ENCODE measurements around the gene CYP4Z1.
"Not testable (repeated sequence)": the region's sequence is repeated elsewhere in the genome, so short reads cannot be mapped to it uniquely, and the experiment has no call there.

The CYP4Z1 gene

GRCh38 chr1:47129489-47130230, 62.6 kb downstream of the CYP4Z1 start:
- H3K27me3 ChIP-seq (ENCODE audit: control insufficient read depth, insufficient read depth, low read length); H3K9me3 ChIP-seq (ENCODE audit: control insufficient read depth, low read length); H3K4me1 ChIP-seq (ENCODE audit: control insufficient read depth, insufficient read depth, low read length); H3K36me3 ChIP-seq (ENCODE audit: control insufficient read depth, insufficient read depth, low read length); H3K9ac ChIP-seq (ENCODE audit: low read length); H3K4me3 ChIP-seq (ENCODE audit: low read length): not testable (repeated sequence)

GRCh38 chr1:47132665-47133064, 65.6 kb downstream of the CYP4Z1 start:
- H3K4me1 ChIP-seq (ENCODE audit: control insufficient read depth, insufficient read depth, low read length); H3K27me3 ChIP-seq (ENCODE audit: control insufficient read depth, insufficient read depth, low read length); H3K4me3 ChIP-seq (ENCODE audit: low read length); H3K9ac ChIP-seq (ENCODE audit: low read length); H3K36me3 ChIP-seq (ENCODE audit: control insufficient read depth, insufficient read depth, low read length); H3K9me3 ChIP-seq (ENCODE audit: control insufficient read depth, low read length): not testable (repeated sequence)

GRCh38 chr1:47137198-47137597, 70.2 kb downstream of the CYP4Z1 start, which contains the start of gene CYP4A22:
TSS of gene CYP4A22 (plus strand) at chr1:47137441. CDS start at chr1:47137486, 45 bp downstream.
- H3K9me3 ChIP-seq (ENCODE audit: control insufficient read depth, low read length), result no peaks in the 10 kb centered on the region
- H3K9ac ChIP-seq (ENCODE audit: low read length), result no peak within 1 kb of the TSS
- H3K36me3 ChIP-seq (ENCODE audit: control insufficient read depth, insufficient read depth, low read length), result no peaks in the 10 kb centered on the region
- H3K4me1 ChIP-seq (ENCODE audit: control insufficient read depth, insufficient read depth, low read length), result no peaks in the 10 kb centered on the region
- H3K27me3 ChIP-seq (ENCODE audit: control insufficient read depth, insufficient read depth, low read length), result peaks cover 2% of the 10 kb centered on the region
- no peak within 1 kb of the TSS for H3K4me3 ChIP-seq (ENCODE audit: low read length)

- H3K27me3 ChIP-seq (ENCODE audit: control insufficient read depth, insufficient read depth, low read length), result peaks cover 2% of the 10 kb centered on the region
- no peaks in the 10 kb centered on the region for H3K9me3 ChIP-seq (ENCODE audit: control insufficient read depth, low read length)
Observed at GRCh38 chr1:47137925-47138615, 71.0 kb downstream of the CYP4Z1 start.

GRCh38 chr1:47140358-47140757, 73.3 kb downstream of the CYP4Z1 start:
- not testable (repeated sequence) for H3K4me3 ChIP-seq (ENCODE audit: low read length); H3K9ac ChIP-seq (ENCODE audit: low read length); H3K36me3 ChIP-seq (ENCODE audit: control insufficient read depth, insufficient read depth, low read length); H3K27me3 ChIP-seq (ENCODE audit: control insufficient read depth, insufficient read depth, low read length); H3K4me1 ChIP-seq (ENCODE audit: control insufficient read depth, insufficient read depth, low read length); H3K9me3 ChIP-seq (ENCODE audit: control insufficient read depth, low read length)

More at GRCh38 chr1:47137925-47138615, 71.0 kb downstream of the CYP4Z1 start:
- no peaks in the 10 kb centered on the region for H3K36me3 ChIP-seq (ENCODE audit: control insufficient read depth, insufficient read depth, low read length)
- H3K4me3 ChIP-seq (ENCODE audit: low read length), result no peak overlapping the region
- H3K4me1 ChIP-seq (ENCODE audit: control insufficient read depth, insufficient read depth, low read length), result no peaks in the 10 kb centered on the region
- no peak overlapping the region for H3K9ac ChIP-seq (ENCODE audit: low read length)

- H3K4me1 ChIP-seq (ENCODE audit: control insufficient read depth, insufficient read depth, low read length); H3K27me3 ChIP-seq (ENCODE audit: control insufficient read depth, insufficient read depth, low read length); H3K36me3 ChIP-seq (ENCODE audit: control insufficient read depth, insufficient read depth, low read length); H3K9me3 ChIP-seq (ENCODE audit: control insufficient read depth, low read length); H3K4me3 ChIP-seq (ENCODE audit: low read length); H3K9ac ChIP-seq (ENCODE audit: low read length): not testable (repeated sequence)
Observed at GRCh38 chr1:47143654-47144053, 76.6 kb downstream of the CYP4Z1 start.

- H3K9me3 ChIP-seq (ENCODE audit: control insufficient read depth, low read length), result not testable (repeated sequence)
Observed at GRCh38 chr1:47146495-47146894, 79.5 kb downstream of the CYP4Z1 start.

GRCh38 chr1:47147047-47147785, 80.2 kb downstream of the CYP4Z1 start:
- Histone ChIP-seq H3K27me3 (ENCODE audit: control insufficient read depth, insufficient read depth, low read length) (no peaks in the 10 kb centered on the region), H3K9ac (ENCODE audit: low read length) (no peak overlapping the region), H3K36me3 (ENCODE audit: control insufficient read depth, insufficient read depth, low read length) (no peaks in the 10 kb centered on the region), H3K4me1 (ENCODE audit: control insufficient read depth, insufficient read depth, low read length) (no peaks in the 10 kb centered on the region), H3K9me3 (ENCODE audit: control insufficient read depth, low read length) (no peaks in the 10 kb centered on the region), H3K4me3 (ENCODE audit: low read length) (no peak overlapping the region)

More at GRCh38 chr1:47146495-47146894, 79.5 kb downstream of the CYP4Z1 start:
- H3K4me1 ChIP-seq (ENCODE audit: control insufficient read depth, insufficient read depth, low read length); H3K27me3 ChIP-seq (ENCODE audit: control insufficient read depth, insufficient read depth, low read length); H3K36me3 ChIP-seq (ENCODE audit: control insufficient read depth, insufficient read depth, low read length); H3K9ac ChIP-seq (ENCODE audit: low read length); H3K4me3 ChIP-seq (ENCODE audit: low read length): not testable (repeated sequence)

GRCh38 chr1:47149162-47149561, 82.1 kb downstream of the CYP4Z1 start:
- H3K4me1 ChIP-seq (ENCODE audit: control insufficient read depth, insufficient read depth, low read length); H3K27me3 ChIP-seq (ENCODE audit: control insufficient read depth, insufficient read depth, low read length); H3K4me3 ChIP-seq (ENCODE audit: low read length); H3K9ac ChIP-seq (ENCODE audit: low read length); H3K9me3 ChIP-seq (ENCODE audit: control insufficient read depth, low read length); H3K36me3 ChIP-seq (ENCODE audit: control insufficient read depth, insufficient read depth, low read length): not testable (repeated sequence)

GRCh38 chr1:47156457-47156856, 89.4 kb downstream of the CYP4Z1 start:
- not testable (repeated sequence) for H3K36me3 ChIP-seq (ENCODE audit: control insufficient read depth, insufficient read depth, low read length); H3K9me3 ChIP-seq (ENCODE audit: control insufficient read depth, low read length); H3K4me1 ChIP-seq (ENCODE audit: control insufficient read depth, insufficient read depth, low read length); H3K27me3 ChIP-seq (ENCODE audit: control insufficient read depth, insufficient read depth, low read length); H3K9ac ChIP-seq (ENCODE audit: low read length); H3K4me3 ChIP-seq (ENCODE audit: low read length)

GRCh38 chr1:47157957-47158356, 90.9 kb downstream of the CYP4Z1 start:
- not testable (repeated sequence) for H3K4me1 ChIP-seq (ENCODE audit: control insufficient read depth, insufficient read depth, low read length); H3K9me3 ChIP-seq (ENCODE audit: control insufficient read depth, low read length); H3K27me3 ChIP-seq (ENCODE audit: control insufficient read depth, insufficient read depth, low read length); H3K9ac ChIP-seq (ENCODE audit: low read length); H3K4me3 ChIP-seq (ENCODE audit: low read length); H3K36me3 ChIP-seq (ENCODE audit: control insufficient read depth, insufficient read depth, low read length)

- H3K36me3 ChIP-seq (ENCODE audit: control insufficient read depth, insufficient read depth, low read length), result no peaks in the 10 kb centered on the region
- H3K9me3 ChIP-seq (ENCODE audit: control insufficient read depth, low read length), result no peaks in the 10 kb centered on the region
- no peaks in the 10 kb centered on the region for H3K4me1 ChIP-seq (ENCODE audit: control insufficient read depth, insufficient read depth, low read length)
- no peak overlapping the region for H3K4me3 ChIP-seq (ENCODE audit: low read length)
- no peaks in the 10 kb centered on the region for H3K27me3 ChIP-seq (ENCODE audit: control insufficient read depth, insufficient read depth, low read length)
- H3K9ac ChIP-seq (ENCODE audit: low read length), result no peak overlapping the region
Observed at GRCh38 chr1:47160716-47161115, 93.7 kb downstream of the CYP4Z1 start.

Measured in mucosa of stomach (tissue), 1 donor.